Liver (tissue), 9 donors: ENCODE measurements around the gene KCNMA1. TPM values are rescaled to one million over a fixed set of nuclear protein-coding genes. Genes with fewer than 3 reads are reported as not detected.

Experiments
- DNase-seq: peaks from one replicate; pipeline ENCODE4 v3.0.0-alpha.2; 2017; ENCODE audit warnings: low spot score
- H3K27ac ChIP-seq, 2 donors: one replicate each; pipeline ENCODE4 v1.7.0; 2013; ENCODE audit warnings: inconsistent platforms in 2 of 2, low read length in 2 of 2, control low read depth in 1 of 2, low read depth in 1 of 2, mild to moderate bottlenecking in 1 of 2
- H3K27me3 ChIP-seq, 4 donors: one replicate each; pipeline versions ENCODE4 v1.6.1 to v1.7.0; 2013; ENCODE audit warnings: low read length in 3 of 4, inconsistent platforms in 1 of 4, mild to moderate bottlenecking in 1 of 4, moderate library complexity in 1 of 4; ENCODE audit not compliant: control insufficient read depth in 4 of 4, insufficient read depth in 4 of 4
- H3K36me3 ChIP-seq, 4 donors: one replicate each; pipeline versions ENCODE4 v1.6.1 to v1.7.0; 2013; ENCODE audit warnings: low read length in 3 of 4, mild to moderate bottlenecking in 3 of 4, low read depth in 1 of 4, moderate library complexity in 1 of 4; ENCODE audit not compliant: control insufficient read depth in 4 of 4, insufficient read depth in 3 of 4
- H3K4me1 ChIP-seq, 4 donors: one replicate each; pipeline versions ENCODE4 v1.6.1 to v1.7.0; 2013; ENCODE audit warnings: low read length in 3 of 4, mild to moderate bottlenecking in 3 of 4, moderate library complexity in 1 of 4; ENCODE audit not compliant: control insufficient read depth in 4 of 4, insufficient read depth in 4 of 4
- H3K4me3 ChIP-seq, 3 donors: one replicate each; pipeline versions ENCODE4 v1.6.1 to v1.7.0; 2013; ENCODE audit warnings: low read length in 3 of 3, control low read depth in 1 of 3, low read depth in 1 of 3, mild to moderate bottlenecking in 1 of 3
- H3K9ac ChIP-seq, 2 donors: one replicate each; pipeline ENCODE4 v1.7.0; 2013; ENCODE audit warnings: low read length in 2 of 2, mild to moderate bottlenecking in 2 of 2, moderate library complexity in 2 of 2, control low read depth in 1 of 2, low read depth in 1 of 2
- H3K9me3 ChIP-seq, 4 donors: one replicate each; pipeline versions ENCODE4 v1.6.1 to v1.7.0; 2013; ENCODE audit warnings: low read length in 3 of 4; ENCODE audit not compliant: control insufficient read depth in 4 of 4
- ATF3 ChIP-seq: IDR thresholded peaks from 2 replicates; pipeline ENCODE4 v1.6.1; 2016; ENCODE audit warnings: antibody characterized with exemption
- FOXA2 ChIP-seq: IDR thresholded peaks from 2 replicates; pipeline ENCODE4 v1.6.1; 2016; ENCODE audit warnings: antibody characterized with exemption
- GABPA ChIP-seq, 2 donors: IDR thresholded peaks in 1 of 2; conservative IDR thresholded peaks in 1 of 2; 2 replicates each; pipeline ENCODE4 v1.6.1; 2016; ENCODE audit warnings: antibody characterized with exemption in 2 of 2, mild to moderate bottlenecking in 1 of 2, moderate library complexity in 1 of 2
- HNF4G ChIP-seq: IDR thresholded peaks from 2 replicates; pipeline ENCODE4 v1.6.1; 2016; ENCODE audit warnings: antibody characterized with exemption
- JUND ChIP-seq, 2 donors: IDR thresholded peaks; 2 replicates each; pipeline ENCODE4 v1.6.1; 2016; ENCODE audit warnings: antibody characterized with exemption in 2 of 2
- RAD21 ChIP-seq, 2 donors: IDR thresholded peaks; 2 replicates each; pipeline ENCODE4 v1.6.1; 2016; ENCODE audit warnings: antibody characterized with exemption in 2 of 2, mild to moderate bottlenecking in 2 of 2
- REST ChIP-seq: IDR thresholded peaks from 2 replicates; pipeline ENCODE4 v1.6.1; 2016; ENCODE audit warnings: antibody characterized with exemption, mild to moderate bottlenecking
- TAF1 ChIP-seq: conservative IDR thresholded peaks from 2 replicates; pipeline ENCODE4 v1.6.1; 2016; ENCODE audit warnings: antibody characterized with exemption, mild to moderate bottlenecking
- ZBTB33 ChIP-seq: IDR thresholded peaks from 2 replicates; pipeline ENCODE4 v1.6.1; 2016; ENCODE audit warnings: antibody characterized with exemption
- WGBS: extraction: QIAGEN DNeasy Blood & Tissue Kit; methylation state at CpG from one replicate; pipeline ENCODE4 v1.1.7; 2013; 5-methylcytosine and 5-hydroxymethylcytosine counted together
- polyA plus RNA-seq, 2 donors: library from polyadenylated mRNA; stranded (reverse) in 1 of 2; unstranded in 1 of 2; fragments of 200-250 nt in 1 of 2; fragments of >200 nt in 1 of 2; fragmentation: Nextera tagmentation in 1 of 2; extraction: Ambion mirVana in 1 of 2; gene quantifications; one replicate each; pipeline versions ENCODE4 v1.2.1 to v1.2.3, GENCODE V29; 2013 to 2015
- total RNA-seq, 2 donors: library from RNA; depleted of rRNA; stranded (reverse); fragments of >200 nt; gene quantifications; one replicate each; pipeline ENCODE4 v1.2.3, GENCODE V29; 2014
- TF ChIP-seq, protein P1 (sequence below): fragments of 150-350 bp; IDR thresholded peaks from 2 replicates; pipeline ENCODE4 v1.5.1; 2017; ENCODE audit warnings: improper control_type of control experiment, low read depth, low read length; ENCODE audit not compliant: missing input control
- TF ChIP-seq, protein P2 (sequence below): IDR thresholded peaks from 2 replicates; pipeline ENCODE4 v1.6.1; 2016; ENCODE audit warnings: antibody characterized with exemption
- donor health status: healthy.
- donor health status: healthy.
- donor health status: healthy.
- donor health status: healthy.
- donor health status: healthy.

The KCNMA1 gene
- total and polyA plus RNA-seq, 4 donors: 2.5 to 9.7 (median 4.7) TPM

DNA sequence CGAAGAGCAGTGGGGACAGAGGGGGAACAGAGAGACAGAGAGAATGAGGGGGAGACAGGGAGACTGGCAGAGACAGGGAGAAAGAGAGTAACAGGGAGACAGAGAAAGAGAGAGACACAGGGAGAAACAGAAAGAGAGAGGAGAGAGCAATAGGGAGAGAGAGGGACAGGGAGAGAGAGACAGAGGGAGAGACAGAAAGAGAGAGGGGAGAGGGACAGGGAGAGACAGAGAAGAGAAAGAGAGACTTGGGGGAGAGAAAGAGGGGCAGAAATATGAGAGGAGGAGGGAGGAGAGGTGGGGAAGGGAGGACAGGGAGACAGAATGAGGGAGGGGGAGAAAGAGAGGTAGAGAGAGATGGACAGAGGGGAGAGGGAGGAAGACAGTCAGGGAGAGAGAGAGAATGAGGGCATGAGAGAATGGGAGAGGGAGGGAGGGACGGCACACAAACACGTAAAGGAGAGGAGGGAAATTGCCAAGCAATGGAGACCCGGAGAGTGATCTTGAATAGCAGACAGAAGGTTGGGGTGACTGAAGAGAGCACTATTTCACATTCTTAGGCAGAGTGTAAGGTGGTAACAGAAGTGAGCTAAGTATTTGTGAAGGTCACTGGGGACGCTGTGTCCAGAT is 33.3 kb upstream of the KCNMA1 start:
- TF ChIP-seq GABPA (IDR thresholded peaks at IDR 0.05 in 1 of 2, conservative IDR thresholded peaks at IDR 0.05 in 1 of 2) (no peak), REST (no peak), FOXA2 (no peak)
- Histone ChIP-seq H3K9ac (no peak overlapping the region), H3K27me3 (no peaks in the 10 kb centered on the region), H3K4me3 (no peak overlapping the region), H3K9me3 (no peaks in the 10 kb centered on the region), H3K36me3 (no peaks in the 10 kb centered on the region), H3K27ac (no peak overlapping the region), H3K4me1 (no peaks in the 10 kb centered on the region)
- 51% methylated on average over 5 of the region's 5 CpGs for WGBS
- DNase-seq: no peak

DNA sequence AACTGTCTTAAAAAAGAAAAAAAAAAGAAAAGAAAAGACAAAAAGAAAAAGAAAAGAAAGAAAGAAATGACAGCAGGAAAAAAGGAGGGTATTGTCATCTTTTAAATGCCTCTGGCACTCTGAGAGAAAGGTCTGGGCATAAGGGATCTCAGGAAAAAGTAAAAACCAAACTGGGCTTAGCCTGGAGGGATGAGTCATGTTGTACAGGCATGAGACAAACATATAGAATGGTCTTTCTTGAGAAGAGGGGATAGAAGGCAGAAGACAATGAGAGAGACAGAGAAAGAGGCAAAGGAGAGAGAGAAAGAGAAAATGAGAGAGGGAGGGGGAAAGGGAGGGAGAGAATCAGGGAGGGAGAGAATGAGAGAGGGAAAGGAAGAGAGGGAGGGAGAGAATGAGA is 32.3 kb upstream of the KCNMA1 start:
- no peak overlapping the region for H3K4me3 ChIP-seq
- no peaks in the 10 kb centered on the region for H3K36me3 ChIP-seq
- H3K27ac ChIP-seq: no peak overlapping the region
- no peak for DNase-seq
- no peaks in the 10 kb centered on the region for H3K27me3 ChIP-seq
- H3K9me3 ChIP-seq: no peaks in the 10 kb centered on the region
- TF ChIP-seq ATF3: no peak
- TF ChIP-seq HNF4G: no peak
- TF ChIP-seq, protein P1, sequence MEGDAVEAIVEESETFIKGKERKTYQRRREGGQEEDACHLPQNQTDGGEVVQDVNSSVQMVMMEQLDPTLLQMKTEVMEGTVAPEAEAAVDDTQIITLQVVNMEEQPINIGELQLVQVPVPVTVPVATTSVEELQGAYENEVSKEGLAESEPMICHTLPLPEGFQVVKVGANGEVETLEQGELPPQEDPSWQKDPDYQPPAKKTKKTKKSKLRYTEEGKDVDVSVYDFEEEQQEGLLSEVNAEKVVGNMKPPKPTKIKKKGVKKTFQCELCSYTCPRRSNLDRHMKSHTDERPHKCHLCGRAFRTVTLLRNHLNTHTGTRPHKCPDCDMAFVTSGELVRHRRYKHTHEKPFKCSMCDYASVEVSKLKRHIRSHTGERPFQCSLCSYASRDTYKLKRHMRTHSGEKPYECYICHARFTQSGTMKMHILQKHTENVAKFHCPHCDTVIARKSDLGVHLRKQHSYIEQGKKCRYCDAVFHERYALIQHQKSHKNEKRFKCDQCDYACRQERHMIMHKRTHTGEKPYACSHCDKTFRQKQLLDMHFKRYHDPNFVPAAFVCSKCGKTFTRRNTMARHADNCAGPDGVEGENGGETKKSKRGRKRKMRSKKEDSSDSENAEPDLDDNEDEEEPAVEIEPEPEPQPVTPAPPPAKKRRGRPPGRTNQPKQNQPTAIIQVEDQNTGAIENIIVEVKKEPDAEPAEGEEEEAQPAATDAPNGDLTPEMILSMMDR: no peak
- no peak overlapping the region for H3K9ac ChIP-seq
- H3K4me1 ChIP-seq: no peaks in the 10 kb centered on the region

DNA sequence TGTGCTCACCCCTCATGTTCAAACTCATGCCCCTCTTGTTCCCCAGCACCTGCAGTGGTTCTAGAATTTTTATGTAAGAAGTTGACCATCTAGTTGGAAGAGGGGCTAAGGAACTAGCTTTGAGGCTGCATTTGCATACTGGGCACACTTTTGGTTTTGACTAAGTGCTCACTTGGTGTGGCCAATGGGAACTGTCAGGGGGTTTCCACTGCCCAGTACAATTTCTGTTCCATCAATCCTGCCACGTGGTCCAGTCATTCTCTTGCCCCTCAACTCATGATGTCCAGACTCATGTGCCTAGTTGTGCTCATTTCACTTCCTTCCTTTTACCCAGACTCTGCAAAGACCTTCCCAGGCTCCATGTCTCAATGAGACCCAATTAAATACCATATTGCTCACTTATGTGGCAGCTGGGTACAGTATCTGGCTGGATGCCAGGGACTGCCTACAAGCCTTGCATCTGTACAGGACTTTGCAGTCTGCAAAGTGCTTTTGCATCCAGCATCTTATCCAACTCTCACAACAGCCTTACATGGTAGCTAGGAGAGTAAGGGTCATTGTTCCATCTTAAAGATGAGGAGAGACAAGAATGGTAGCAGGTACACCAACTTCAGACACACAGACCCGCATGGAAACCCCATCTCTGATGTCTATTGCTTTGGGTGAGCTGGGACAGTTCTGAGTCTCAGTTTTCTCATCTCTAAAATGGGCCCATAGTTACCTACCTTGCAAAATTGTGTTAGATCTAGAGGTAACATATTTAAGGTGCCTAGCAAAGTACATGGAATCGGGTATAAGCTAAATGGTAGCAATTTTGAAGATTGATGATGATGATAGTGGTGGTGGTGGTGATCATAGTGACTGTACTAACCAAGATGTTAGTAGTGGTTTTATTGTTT is 30.1 kb upstream of the KCNMA1 start:
- Histone ChIP-seq H3K27ac (no peak overlapping the region), H3K9ac (no peak overlapping the region), H3K4me1 (no peaks in the 10 kb centered on the region), H3K27me3 (no peaks in the 10 kb centered on the region), H3K9me3 (no peaks in the 10 kb centered on the region), H3K4me3 (no peak overlapping the region), H3K36me3 (no peaks in the 10 kb centered on the region)
- 73% methylated on average over 3 of the region's 3 CpGs for WGBS
- DNase-seq: no peak
- TF ChIP-seq ZBTB33 (no peak), RAD21 (IDR thresholded peaks at IDR 0.05) (no peak), ATF3 (no peak), FOXA2 (no peak), REST (no peak), JUND (IDR thresholded peaks at IDR 0.05) (no peak), TAF1 (no peak)
- TF ChIP-seq, protein P2, sequence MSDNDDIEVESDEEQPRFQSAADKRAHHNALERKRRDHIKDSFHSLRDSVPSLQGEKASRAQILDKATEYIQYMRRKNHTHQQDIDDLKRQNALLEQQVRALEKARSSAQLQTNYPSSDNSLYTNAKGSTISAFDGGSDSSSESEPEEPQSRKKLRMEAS: no peak
